Activated CD4-positive, alpha-beta T cell treated with anti-CD3 and anti-CD28 coated beads, Interleukin-2, amount 50 U/mL, for 16 hours (primary cell): ENCODE data around the gene PTPN18.
A peak's percentile ranks its signal among the peaks of the same experiment; 100 is the strongest.
"Not testable (repeated sequence)": the region's sequence is repeated elsewhere in the genome, so short reads cannot be mapped to it uniquely, and the experiment has no call there.

ENCODE experiments used
- DNase-seq: peaks from one replicate; pipeline ENCODE4 v3.0.0-alpha.2; 2020

PTPN18 gene

GRCh38 chr2:130385709-130386108 lies 29.9 kb downstream of the PTPN18 start:
- DNase-seq = no peak

GRCh38 chr2:130387071-130387400 lies 31.2 kb downstream of the PTPN18 start:
- DNase-seq = no peak

GRCh38 chr2:130387804-130388203 lies 31.9 kb downstream of the PTPN18 start:
- DNase-seq = no peak

- DNase-seq = no peak
These were observed 32.5 kb downstream of the PTPN18 start for GRCh38 chr2:130388221-130388907.

- DNase-seq = no peak
These were observed 33.5 kb downstream of the PTPN18 start for GRCh38 chr2:130389358-130389757.

GRCh38 chr2:130389783-130390182 lies 33.9 kb downstream of the PTPN18 start:
- no peak for DNase-seq

GRCh38 chr2:130390460-130391057 lies 34.7 kb downstream of the PTPN18 start:
- DNase-seq = no peak

- peak; percentile 61 for DNase-seq
These were observed 35.4 kb downstream of the PTPN18 start for GRCh38 chr2:130391058-130391871.

GRCh38 chr2:130391872-130392670 lies 36.2 kb downstream of the PTPN18 start:
- DNase-seq = no peak

- DNase-seq = no peak
These were observed 37.6 kb downstream of the PTPN18 start for GRCh38 chr2:130393318-130393910.

GRCh38 chr2:130406280-130406679 lies 50.4 kb downstream of the PTPN18 start:
- not testable (repeated sequence) for DNase-seq

- not testable (repeated sequence) for DNase-seq
These were observed 60.8 kb downstream of the PTPN18 start for GRCh38 chr2:130416693-130417092.

GRCh38 chr2:130418845-130419244 lies 63.0 kb downstream of the PTPN18 start:
- DNase-seq = not testable (repeated sequence)
